HG03060 (cell line): Measurements from ENCODE around the gene ATP5F1D.

Source experiments
- ATAC-seq: cut with Tn5 transposase; IDR thresholded peaks from one replicate; pipeline ENCODE4 v1.9.1; 2021; ENCODE audit warnings: low read depth, moderate number of reproducible peaks; ENCODE audit not compliant: unreplicated experiment

Gene ATP5F1D

DNA sequence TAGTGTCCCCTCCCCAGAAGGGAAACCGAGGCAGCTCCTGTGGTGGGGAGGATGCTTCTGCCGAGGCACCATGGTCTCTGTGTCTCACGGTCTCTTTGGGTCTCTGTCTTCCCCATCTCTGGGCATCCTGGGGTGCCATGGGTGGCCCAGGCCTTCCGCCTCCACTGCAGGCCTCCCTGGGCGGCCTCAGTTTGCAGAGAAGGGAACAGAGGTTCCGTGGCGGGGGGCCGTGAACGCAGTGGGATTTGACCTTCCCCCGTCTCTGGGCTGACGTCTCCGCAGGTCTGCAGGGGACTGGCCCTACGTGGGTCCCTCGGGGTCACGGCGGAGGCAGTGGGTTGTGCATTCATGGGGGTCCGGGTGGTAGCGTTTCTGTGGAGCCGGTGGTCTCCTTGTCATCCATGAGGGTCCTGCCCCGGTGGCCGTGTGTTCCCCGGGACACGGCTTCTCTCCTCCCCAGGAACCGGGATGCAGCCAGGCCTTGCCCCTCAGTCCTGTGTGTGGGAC lies 48.7 kb downstream of the ATP5F1D start:
- ATAC-seq = no peak

DNA sequence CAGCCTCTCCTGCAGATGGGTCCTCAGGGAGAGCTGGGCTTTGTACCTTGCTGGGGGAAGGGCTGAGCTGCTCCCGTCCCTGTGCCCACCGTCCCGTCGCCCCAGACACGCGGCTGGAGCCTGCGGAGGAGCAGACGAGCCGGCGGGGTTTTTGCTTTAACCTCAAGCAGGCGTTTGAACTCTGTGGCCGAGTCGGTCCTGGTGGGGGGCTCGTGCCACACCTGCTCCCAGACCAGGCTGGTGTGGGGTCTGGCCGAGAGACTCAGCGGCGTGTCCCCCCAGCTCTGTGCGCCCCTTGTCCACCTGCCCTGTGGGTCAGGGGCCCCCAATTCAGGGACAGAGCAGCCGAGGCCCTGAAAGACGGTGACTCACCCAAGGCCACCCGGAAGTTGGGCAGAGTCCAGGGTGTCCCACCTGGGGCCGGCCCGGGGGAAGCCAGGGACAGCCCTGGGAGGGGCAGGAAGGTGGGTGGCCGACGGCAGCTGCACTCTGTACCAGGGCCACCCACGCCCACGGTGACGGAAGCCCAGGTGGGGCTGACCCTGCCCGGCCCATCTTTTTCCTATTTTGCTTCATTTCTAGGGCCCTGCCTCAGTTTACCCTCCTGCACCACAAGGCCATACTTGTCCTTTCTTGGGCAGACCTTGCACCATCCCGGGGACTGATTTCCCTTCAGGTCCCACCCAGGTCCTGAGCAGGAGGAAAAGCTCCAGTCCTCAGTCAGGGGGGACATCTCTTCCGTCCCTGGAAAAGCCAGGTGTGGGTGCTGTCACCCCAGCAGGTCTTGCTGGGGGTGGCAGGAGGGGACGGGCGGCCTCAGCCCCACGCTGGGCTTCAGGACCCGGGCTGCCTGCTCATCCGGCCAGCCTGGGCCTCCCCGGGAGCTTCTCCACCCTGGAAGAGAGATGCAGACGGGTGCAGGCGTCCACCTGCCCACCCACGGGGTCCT lies 49.4 kb downstream of the ATP5F1D start:
- ATAC-seq = no peak

GRCh38 chr19:1291761-1292418 lies 50.3 kb downstream of the ATP5F1D start:
- ATAC-seq = no peak

GRCh38 chr19:1292419-1293151 lies 51.0 kb downstream of the ATP5F1D start:
- ATAC-seq = no peak

DNA sequence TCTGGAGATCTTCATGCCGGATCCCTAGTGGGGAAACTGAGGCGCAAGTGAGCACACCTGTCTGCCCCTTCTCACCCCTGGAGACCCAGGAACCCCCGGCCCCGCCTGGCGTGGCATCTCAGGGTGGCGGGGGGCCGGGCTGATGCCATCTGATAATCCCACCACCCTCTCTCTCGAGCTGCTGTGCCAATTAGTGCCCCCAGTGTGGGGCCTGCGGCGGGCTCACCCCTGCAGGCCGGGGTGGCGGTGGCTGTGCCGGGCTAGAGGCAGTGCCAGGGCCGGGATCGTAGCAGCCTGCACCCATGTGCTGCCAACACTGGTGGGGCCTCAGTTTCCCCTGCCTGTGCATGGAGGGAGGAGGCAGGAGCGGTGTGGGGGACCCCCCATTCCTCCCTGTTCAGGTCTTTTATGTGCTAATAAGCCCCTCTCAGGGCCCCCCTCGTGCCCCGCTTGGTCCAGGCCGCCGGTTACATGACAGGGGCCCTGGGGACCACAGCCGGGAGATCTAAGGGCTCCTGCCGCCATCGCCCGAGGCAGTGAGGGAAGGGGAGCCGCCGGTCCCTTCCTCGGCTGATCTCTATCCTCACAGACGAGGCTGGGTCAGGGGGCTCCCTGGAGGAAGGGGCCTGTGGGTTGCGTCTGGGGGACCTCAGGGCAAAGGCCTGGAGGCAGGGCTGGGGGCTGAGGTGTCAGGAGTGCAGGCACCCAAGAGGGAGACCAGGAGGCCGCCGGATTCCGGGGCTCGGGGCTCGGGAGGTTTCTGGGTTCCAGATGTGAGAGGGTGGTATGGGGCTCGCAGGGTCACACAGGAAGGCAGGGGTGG lies 52.4 kb downstream of the ATP5F1D start:
- ATAC-seq = no peak
